Duodenal mucosa (tissue), 2 donors: ENCODE results near the gene PHKA2.
"Not testable (repeated sequence)": the region's sequence is repeated elsewhere in the genome, so short reads cannot be mapped to it uniquely, and the experiment has no call there.

Experiments used
- H3K27ac ChIP-seq: one replicate; pipeline ENCODE4 v1.7.0; 2013; ENCODE audit warnings: low read depth, low read length
- H3K27me3 ChIP-seq, 2 donors: one replicate each; pipeline ENCODE4 v1.7.0; 2013; ENCODE audit warnings: low read length in 2 of 2, control low read depth in 1 of 2; ENCODE audit not compliant: insufficient read depth in 2 of 2, control insufficient read depth in 1 of 2
- H3K36me3 ChIP-seq, 2 donors: one replicate each; pipeline ENCODE4 v1.7.0; 2013; ENCODE audit warnings: low read length in 2 of 2, control low read depth in 1 of 2; ENCODE audit not compliant: insufficient read depth in 2 of 2, control insufficient read depth in 1 of 2
- H3K4me1 ChIP-seq, 2 donors: one replicate each; pipeline ENCODE4 v1.7.0; 2013; ENCODE audit warnings: low read length in 2 of 2, control low read depth in 1 of 2; ENCODE audit not compliant: insufficient read depth in 2 of 2, control insufficient read depth in 1 of 2
- H3K4me3 ChIP-seq, 2 donors: one replicate each; pipeline ENCODE4 v1.7.0; 2013; ENCODE audit warnings: low read length in 2 of 2, low read depth in 1 of 2
- H3K9ac ChIP-seq, 2 donors: one replicate each; pipeline ENCODE4 v1.7.0; 2013; ENCODE audit warnings: low read length in 2 of 2, low read depth in 1 of 2
- H3K9me3 ChIP-seq, 2 donors: one replicate each; pipeline ENCODE4 v1.7.0; 2013; ENCODE audit warnings: low read length in 2 of 2, control low read depth in 1 of 2; ENCODE audit not compliant: control insufficient read depth in 1 of 2

Gene PHKA2

GRCh38 chrX:18980262-18980661 lies 3.7 kb downstream of the PHKA2 start:
- H3K27me3 ChIP-seq, H3K4me3 ChIP-seq, H3K27ac ChIP-seq: not testable (repeated sequence)

GRCh38 chrX:18974993-18975392 lies 8.9 kb downstream of the PHKA2 start:
- Histone ChIP-seq H3K4me3 (no peak overlapping the region), H3K27ac (no peak overlapping the region), H3K9ac (no peak overlapping the region), H3K27me3 (no peaks in the 10 kb centered on the region), H3K36me3 (no peaks in the 10 kb centered on the region), H3K4me1 (peaks cover 0 to 10% of the 10 kb centered on the region in 2 donors), H3K9me3 (no peaks in the 10 kb centered on the region)

More at GRCh38 chrX:18980262-18980661, 3.7 kb downstream of the PHKA2 start:
- H3K9ac ChIP-seq, H3K9me3 ChIP-seq, H3K36me3 ChIP-seq: not testable (repeated sequence)
- peaks cover 6 to 24% of the 10 kb centered on the region in 2 donors for H3K4me1 ChIP-seq

- no peaks in the 10 kb centered on the region for H3K9me3 ChIP-seq
- no peak overlapping the region for H3K27ac ChIP-seq
- H3K27me3 ChIP-seq = no peaks in the 10 kb centered on the region
- no peaks in the 10 kb centered on the region for H3K36me3 ChIP-seq
- H3K4me3 ChIP-seq = no peak overlapping the region
- H3K9ac ChIP-seq = no peak overlapping the region
- peaks cover 0 to 10% of the 10 kb centered on the region in 2 donors for H3K4me1 ChIP-seq
These were observed 10.3 kb downstream of the PHKA2 start for GRCh38 chrX:18973527-18974192.

DNA sequence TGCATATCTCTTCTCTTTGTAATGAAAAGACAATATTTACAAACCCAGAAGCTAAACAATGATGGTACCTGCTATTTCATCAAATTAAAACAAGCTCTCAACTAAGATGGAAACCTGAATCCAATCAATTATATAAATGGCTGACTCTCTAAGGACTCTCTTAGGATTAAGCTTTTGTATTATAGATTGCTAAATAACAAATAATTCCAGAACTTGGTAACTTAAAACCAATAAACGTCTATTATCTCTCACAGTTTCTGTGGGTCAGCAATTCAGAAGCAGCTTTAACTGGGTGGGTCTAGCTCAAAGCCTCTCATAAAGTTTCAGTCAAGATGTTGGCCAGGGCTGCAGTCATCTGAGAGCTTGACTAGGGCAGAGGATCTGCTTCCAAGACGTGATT lies 12.4 kb downstream of the PHKA2 start:
- H3K4me3 ChIP-seq = no peak overlapping the region
- peaks cover 0 to 10% of the 10 kb centered on the region in 2 donors for H3K4me1 ChIP-seq
- H3K27me3 ChIP-seq = no peaks in the 10 kb centered on the region
- no peaks in the 10 kb centered on the region for H3K36me3 ChIP-seq
- H3K9me3 ChIP-seq = no peaks in the 10 kb centered on the region
- no peak overlapping the region for H3K27ac ChIP-seq
- no peak overlapping the region for H3K9ac ChIP-seq

DNA sequence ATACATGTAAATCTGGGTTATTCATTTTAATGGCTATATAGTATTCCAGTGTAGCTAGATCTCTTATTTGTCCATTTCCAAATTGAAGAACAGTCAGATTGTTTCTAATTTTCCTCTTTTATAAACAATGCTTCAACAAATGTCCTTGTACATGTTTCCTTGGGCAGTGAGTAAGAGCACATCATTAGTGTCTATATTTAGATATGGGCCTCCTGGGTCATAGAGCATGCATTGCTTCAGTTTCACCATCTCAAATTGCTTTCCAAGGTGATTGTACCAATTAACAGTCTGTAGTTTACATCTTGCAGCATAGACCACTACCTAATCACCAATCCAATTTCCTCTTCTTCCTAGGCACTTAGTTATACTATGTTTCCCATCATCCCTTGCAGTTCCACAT lies 13.4 kb downstream of the PHKA2 start:
- Histone ChIP-seq H3K4me1 (peaks cover 0 to 10% of the 10 kb centered on the region in 2 donors), H3K9me3 (no peaks in the 10 kb centered on the region), H3K36me3 (no peaks in the 10 kb centered on the region), H3K27ac (no peak overlapping the region), H3K27me3 (no peaks in the 10 kb centered on the region), H3K9ac (no peak overlapping the region), H3K4me3 (no peak overlapping the region)

- Histone ChIP-seq H3K27me3 (no peaks in the 10 kb centered on the region), H3K27ac (no peak overlapping the region), H3K9me3 (no peaks in the 10 kb centered on the region), H3K4me1 (no peaks in the 10 kb centered on the region), H3K9ac (no peak overlapping the region), H3K36me3 (no peaks in the 10 kb centered on the region), H3K4me3 (no peak overlapping the region)
These were observed 17.3 kb downstream of the PHKA2 start for GRCh38 chrX:18966624-18967023.

GRCh38 chrX:18964901-18965300 lies 19.0 kb downstream of the PHKA2 start:
- H3K4me1 ChIP-seq = no peaks in the 10 kb centered on the region
- no peaks in the 10 kb centered on the region for H3K27me3 ChIP-seq
- no peaks in the 10 kb centered on the region for H3K9me3 ChIP-seq
- H3K9ac ChIP-seq = no peak overlapping the region
- no peak overlapping the region for H3K4me3 ChIP-seq
- H3K36me3 ChIP-seq = no peaks in the 10 kb centered on the region
- no peak overlapping the region for H3K27ac ChIP-seq

DNA sequence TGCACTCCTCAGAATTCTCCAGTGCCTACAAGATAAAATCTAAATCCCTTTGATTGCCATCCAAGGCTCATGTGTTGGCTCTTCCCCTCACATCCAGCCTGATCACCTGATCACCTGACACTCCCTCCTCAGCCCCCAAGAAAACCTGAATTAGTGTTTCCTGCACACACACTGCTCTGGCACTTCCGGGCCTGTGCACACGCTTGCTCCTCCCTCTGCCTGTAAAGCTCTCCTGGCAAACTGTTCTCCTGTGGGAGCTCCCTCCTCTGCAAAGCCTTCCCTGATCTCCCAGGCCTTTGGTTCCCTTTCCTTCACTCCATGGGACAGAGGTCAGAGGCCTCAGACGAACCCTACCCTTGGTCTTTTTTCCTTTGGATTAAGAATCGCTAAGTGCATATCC lies 19.9 kb downstream of the PHKA2 start:
- H3K9me3 ChIP-seq = no peaks in the 10 kb centered on the region
- no peak overlapping the region for H3K9ac ChIP-seq
- H3K27ac ChIP-seq = no peak overlapping the region
- no peaks in the 10 kb centered on the region for H3K36me3 ChIP-seq
- no peaks in the 10 kb centered on the region for H3K27me3 ChIP-seq
- no peak overlapping the region for H3K4me3 ChIP-seq
- H3K4me1 ChIP-seq = no peaks in the 10 kb centered on the region

DNA sequence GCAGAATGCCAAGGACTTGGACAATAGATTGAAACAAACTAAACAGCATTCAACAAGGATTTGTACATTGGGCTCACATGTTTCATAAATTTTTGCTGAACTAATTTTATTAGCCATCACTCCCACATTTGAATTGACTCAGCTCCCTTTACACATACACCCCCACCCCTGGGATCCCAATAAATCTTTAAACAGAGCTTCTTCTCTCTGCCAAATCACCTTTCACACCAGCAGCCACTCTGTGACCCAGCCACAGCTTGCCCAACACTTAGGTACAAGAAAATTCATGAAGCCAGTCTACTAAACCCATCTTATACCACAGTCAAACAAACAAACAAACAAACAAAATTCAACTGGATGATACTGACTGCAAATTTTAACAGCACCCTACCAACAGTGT lies 21.6 kb downstream of the PHKA2 start:
- no peaks in the 10 kb centered on the region for H3K4me1 ChIP-seq
- no peak overlapping the region for H3K9ac ChIP-seq
- H3K9me3 ChIP-seq = no peaks in the 10 kb centered on the region
- no peak overlapping the region for H3K4me3 ChIP-seq
- H3K27me3 ChIP-seq = no peaks in the 10 kb centered on the region
- no peaks in the 10 kb centered on the region for H3K36me3 ChIP-seq
- no peak overlapping the region for H3K27ac ChIP-seq

GRCh38 chrX:18961686-18962085 lies 22.2 kb downstream of the PHKA2 start:
- no peaks in the 10 kb centered on the region for H3K27me3 ChIP-seq
- H3K9ac ChIP-seq = no peak overlapping the region
- no peaks in the 10 kb centered on the region for H3K36me3 ChIP-seq
- H3K27ac ChIP-seq = no peak overlapping the region
- no peak overlapping the region for H3K4me3 ChIP-seq
- no peaks in the 10 kb centered on the region for H3K9me3 ChIP-seq
- no peaks in the 10 kb centered on the region for H3K4me1 ChIP-seq
